HG02870 (cell line): Measurements from ENCODE around the gene MACROD2.

Source experiments
- ATAC-seq: cut with Tn5 transposase; IDR thresholded peaks from one replicate; pipeline ENCODE4 v1.9.1; 2021; ENCODE audit warnings: mild to moderate bottlenecking, moderate library complexity; ENCODE audit not compliant: unreplicated experiment

MACROD2 gene

DNA sequence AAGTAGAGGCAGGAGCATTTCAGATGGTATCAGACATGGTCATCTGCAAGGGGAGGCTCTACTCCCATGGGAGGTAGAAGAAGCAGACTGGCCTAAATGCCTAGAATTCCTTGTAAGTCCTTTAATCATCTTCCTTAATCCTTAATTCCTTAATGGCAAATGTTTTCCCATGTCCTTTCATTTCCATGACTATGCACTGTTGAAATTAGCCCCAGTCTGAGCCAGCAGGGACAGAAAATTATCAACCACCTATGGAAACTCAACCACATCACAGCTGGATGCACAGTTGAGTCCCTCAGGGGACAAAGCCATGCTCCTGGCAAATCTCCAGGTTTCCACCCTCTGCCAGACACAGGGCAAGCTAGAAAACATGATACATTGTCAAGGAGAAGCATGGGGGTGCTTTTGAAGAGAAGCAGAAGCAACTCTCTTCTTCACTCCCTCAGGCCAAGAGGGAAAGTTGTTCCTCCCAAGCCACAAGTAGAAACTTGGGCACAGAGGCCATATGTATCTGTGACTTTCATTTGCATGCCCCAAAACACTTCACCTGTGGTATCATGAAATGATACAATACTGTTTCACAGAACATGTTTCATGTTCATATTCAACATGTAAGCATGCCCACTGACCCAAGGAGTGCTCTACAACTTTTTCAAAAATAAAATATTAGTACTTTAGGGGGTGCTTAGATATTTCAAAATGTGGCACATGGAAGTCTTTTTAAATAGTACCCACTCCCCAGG, 1894.4 kb downstream of the MACROD2 start:
- ATAC-seq = no peak

DNA sequence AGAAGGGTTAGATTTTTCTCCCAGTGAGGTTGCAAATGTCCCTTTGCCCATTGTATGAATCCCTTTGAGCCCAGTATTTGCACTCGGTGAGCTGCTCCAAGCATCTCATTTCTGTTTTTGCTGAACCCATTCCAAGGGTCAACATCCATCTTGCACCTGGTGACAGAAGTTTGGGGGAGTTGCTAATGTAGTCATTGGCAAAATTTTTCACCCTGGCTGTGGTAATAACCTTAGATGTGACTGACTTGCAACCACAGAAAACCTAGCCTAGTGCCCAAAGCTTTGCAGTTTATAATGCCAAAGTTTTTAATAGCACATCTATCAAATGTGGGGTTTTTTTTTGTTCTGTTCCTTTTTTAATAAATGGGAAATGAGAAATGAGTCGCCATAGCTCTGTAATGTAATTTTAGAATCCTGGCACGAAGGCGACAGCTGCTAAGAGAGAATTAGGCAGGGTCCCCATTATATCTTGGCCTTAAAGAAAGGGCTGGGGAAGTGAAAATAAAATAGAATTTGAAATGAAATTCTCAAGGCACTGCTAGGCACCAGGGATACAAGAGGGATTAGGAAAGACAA, 1895.2 kb downstream of the MACROD2 start:
- ATAC-seq = no peak

DNA sequence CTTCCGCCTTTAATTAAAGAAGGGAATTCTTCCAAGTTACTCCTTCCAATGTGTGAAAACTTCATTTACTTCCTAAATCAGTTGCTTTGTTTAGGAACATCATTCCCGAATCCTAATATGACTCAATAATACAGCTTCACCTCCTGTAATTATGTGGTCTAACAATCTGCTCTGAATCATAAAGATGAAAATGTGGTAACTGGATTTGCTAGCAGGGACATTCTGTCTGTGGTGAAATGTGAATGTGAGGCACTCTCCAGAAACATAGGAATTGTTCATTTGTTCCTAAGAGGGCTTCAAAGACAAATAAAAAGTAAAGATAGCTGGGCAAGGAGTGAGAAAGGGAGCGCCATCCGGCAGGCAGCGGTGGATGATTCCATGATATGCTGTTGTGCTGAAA, 1899.8 kb downstream of the MACROD2 start:
- ATAC-seq = peak; percentile 11

DNA sequence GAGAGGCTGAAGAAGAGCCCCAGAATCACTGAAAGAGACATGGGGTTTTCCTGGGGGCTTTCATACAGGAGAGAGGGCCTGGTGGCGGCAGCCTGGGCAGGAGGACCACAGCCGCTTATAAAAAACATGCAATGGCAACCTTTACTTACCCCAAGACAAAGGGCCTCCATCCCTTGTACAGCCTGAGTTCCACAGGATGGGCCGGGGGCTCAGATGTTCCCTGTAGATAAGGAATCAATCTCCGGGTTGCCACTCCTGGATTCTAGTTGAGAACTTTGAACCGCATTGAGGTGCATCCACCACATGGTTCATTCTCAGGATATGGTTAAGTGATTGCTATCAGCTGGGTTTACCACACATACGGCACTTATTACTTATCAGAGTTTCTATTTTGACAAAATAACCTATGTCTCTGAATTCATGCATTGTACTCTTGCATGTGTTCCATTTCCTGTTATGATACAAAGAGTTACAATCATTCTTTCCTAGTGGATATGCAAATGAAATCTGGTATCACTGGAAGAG, 1900.3 kb downstream of the MACROD2 start:
- ATAC-seq = peak; percentile 95

DNA sequence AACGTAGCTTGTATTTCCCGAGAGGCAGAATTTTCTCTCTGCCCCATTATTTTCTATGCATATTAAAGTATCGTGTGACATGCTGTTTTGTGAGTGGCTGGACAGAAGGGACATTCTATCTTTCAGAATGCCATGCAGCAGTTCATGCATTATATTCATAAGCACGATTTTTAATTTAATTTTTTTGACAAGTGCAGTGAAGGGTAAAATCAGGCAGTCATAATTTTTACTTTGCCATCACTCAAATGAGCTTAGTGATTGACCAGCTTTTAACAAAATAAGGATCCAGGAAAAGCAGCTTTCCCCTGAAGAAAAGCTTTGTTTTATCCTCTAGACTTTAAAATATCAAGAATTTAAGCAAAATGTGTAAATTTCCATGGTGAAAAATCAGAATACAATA, 1904.7 kb downstream of the MACROD2 start:
- no peak for ATAC-seq

DNA sequence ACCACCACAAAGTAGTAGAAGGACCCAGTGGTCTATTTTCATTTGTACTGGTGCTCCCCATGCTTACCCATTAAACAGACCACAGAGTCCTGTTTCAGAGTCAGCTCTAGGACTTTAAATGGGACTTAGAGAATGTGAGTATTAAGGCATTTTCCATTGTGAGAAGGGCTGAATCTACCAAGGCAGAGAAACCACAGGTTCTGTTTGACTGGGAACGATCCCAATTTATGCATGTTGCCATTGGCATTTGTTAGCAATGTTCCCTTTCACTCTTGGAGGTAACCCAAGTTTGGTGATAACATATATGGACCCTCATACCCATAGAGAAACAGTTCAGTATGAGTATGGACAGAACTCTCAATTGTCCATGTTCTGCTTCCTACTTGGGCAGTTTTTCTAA, 1905.1 kb downstream of the MACROD2 start:
- no peak for ATAC-seq

DNA sequence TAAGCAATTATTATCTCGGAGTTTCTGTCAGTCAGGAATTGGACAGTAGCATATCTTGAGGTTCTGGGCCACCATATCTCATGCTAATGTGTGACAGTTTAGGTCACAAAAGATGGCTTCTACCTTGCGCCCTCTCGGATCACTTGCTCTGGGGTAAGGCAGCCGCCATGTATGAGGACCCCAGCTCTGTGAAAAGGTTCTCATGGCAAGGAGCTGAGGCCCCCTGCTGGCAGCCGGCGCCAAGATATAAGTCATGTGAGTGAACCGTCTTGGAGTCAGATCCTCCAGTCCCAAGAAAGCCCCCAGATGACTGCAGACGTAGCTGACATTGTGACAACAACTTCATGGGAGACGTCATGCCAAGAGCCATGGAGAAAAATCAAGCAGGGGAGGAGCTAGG, 1907.2 kb downstream of the MACROD2 start:
- no peak for ATAC-seq

DNA sequence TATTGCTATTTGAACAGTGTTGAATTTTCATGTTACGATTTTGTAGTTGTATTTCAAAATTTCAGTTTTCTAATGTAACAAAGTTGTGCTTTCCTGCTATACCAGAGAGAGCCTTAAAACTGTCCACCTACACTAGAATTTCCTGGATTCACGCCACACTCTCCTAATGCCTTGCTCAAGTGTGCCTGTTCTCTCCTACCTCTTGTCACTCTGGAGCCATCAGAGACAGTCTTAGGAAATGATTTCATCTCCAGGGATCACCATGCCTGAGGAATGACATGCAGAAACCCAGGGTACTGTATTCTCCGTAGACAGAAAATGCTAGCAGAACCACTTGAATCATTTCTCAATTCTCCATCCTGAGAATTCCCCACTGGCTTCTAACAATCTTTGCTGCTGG, 1910.3 kb downstream of the MACROD2 start:
- ATAC-seq = no peak

DNA sequence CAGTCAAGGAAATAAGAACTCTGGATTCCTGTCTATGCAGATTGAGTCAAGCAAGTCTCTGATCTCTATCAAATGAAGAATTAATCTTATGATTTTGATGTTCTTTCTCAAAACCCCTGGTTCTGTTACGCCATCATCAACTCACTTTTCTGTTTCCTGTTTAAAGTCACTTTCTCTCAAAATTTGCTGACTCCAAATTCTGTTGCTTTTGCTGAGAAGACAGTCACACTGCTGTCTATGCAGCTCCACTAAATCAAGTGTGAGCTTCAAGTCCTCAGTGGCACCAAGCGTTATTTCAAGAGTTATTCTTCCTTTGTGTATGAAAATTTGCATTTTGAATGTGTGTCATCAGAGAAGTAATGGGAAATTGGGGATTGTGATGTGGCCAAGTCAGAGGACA, 1914.7 kb downstream of the MACROD2 start:
- ATAC-seq = no peak

DNA sequence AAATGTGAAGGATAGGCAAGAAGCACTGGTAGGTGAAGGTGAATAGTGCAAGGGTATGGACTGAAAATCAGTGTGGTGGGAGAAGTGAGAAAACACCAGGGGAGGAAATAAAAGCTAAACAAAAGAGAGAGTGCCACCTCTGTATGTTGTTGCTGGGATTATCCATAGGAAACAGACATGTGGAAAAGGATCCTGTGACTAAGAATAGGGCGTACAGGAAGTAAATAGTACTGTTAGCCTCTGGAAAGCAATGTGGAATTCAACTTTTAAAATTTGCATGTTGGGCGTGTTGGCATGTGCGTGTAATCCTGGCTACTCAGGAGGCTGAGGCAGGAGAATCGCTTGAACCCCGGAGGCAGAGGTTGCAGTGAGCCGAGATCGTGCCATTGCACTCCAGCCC, 1916.3 kb downstream of the MACROD2 start:
- no peak for ATAC-seq

DNA sequence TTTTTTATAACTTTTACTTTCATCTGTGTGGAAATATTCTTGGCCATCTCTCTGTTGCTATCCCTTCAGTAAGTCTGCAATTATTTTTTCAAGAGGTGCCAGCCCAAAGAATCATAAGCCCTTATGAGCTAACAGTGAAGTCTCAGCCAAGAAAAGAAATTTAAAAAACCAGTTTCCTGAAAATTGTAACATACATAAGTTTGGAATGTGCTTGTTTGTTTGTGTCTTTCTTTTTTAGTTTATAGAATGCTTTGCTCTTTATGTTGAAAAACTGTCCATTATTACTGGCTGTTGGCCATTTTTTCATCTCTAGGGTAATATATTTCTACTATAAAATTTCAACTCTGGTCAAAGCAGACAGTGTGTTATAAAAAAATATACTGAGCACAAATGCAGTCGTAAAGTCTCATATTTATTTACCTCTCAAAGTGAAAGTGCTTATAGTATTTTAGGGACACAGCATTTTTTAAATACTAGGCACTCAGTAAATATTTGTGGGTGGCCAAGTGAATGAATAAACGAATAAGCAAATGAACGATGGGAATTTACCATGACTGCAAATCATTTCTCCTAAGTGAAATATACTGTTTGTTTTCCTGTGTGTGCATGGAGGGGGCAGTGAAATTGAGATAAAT, 1918.2 kb downstream of the MACROD2 start:
- ATAC-seq = no peak

DNA sequence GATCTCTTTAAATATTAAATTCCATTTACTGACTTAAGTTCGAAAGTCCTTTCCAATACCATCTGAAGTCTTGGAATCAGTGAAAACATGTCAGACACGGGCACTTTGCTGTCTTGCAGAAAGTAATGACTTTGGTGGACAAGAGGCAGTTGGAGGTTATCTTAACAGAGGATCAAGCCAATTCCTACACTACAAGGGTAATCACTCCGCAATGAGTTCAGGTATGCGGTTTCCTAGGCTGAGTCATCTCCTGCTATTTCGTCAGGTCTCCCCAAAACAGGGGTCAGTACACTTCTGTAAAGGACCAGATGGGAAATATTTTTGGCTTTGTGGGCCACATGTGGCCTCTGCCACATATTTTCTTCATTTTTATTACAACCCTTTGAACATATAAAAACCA, 1921.3 kb downstream of the MACROD2 start:
- no peak for ATAC-seq

DNA sequence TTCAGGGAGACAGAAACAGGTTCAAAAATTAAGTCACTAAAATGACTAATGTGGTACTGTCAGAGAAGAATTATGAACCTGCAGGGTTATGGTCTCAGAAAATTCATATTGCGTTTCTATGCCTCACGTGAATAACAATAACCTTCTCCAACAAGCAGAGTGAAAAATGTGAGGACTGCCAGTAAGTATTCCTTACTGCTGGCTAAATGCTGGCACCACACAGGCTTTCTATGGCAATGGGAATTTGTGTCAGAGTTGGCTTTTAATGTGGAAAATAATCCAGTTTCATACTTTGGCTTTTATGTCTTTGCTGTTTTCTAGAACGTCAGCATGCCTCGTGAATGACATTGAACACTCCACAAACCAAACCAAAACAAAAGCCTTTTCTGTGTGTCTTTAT, 1922.0 kb downstream of the MACROD2 start:
- ATAC-seq = no peak

DNA sequence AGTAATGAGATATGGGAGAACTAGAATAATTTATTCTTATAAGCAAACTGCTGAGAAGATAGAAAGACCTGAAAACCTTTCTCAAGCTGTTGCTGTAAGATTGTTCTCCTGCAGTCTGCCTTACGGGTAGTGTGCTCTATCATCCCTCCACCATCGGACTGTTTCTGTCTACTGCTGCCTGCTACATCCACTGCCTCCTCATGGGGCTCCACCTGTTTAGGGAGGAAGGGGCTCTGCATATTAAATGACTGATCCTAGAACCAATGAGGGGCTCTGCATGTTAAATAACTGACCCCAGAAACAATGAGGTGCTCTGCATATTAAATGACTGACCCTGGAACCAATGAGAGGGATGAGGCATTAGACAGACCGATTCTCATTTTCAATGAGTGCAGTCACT, 1923.3 kb downstream of the MACROD2 start:
- ATAC-seq = no peak

DNA sequence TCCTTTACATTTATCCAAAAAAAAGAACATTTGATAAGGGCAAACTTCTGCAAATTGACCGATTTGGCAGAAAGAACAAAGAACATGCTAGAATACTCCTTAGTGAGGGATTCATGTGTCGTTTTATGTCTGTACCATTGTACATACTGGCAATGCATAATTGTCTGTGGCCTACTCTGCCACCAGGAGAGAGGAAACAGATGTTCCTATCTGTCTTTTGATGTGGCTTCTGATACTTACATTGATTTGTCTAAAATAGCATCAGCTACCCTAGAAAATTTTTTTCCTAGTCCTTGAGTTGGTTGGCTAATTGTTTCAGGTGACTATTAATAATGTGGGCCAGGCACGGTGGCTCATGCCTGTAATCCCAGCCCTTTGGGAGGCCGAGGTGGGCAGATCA, 1923.8 kb downstream of the MACROD2 start:
- no peak for ATAC-seq

DNA sequence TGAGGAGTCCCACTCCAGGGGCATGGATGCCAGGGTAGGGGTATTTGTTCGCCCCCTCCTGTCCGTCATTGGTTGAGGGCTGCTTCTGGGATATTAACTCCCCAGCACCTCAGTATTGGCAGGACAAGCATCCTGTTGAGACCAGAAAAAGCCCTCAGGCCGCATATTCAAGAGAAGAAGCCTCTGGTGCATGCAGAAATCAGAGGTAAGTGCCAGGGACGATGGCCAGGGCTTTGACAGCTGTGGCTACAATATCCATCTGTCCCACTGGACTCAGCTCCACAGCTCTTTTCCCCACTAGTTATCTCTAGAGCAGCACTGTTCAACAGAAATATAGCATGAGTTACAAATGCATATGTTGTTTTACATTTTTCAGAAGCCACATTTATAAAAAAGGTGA, 1926.6 kb downstream of the MACROD2 start:
- ATAC-seq = no peak

DNA sequence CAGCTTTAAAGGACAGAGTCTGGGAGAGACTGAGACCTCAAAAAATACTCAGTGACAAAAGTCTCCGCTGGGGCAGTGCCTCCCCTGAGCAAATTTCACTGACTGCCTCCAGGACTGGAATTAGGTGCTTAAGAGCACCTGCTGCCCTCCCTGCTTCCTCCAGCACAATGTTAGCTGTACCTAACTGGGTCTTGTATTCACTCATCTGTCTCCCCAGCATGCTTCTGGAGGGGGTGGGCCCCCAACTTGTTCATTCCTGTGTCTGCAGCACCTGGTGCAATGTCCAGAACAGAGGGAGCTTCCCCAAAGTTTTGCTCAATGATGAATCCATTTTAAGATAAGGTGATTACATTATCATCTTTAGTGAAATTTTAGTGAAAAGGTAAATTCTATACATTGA, 1927.2 kb downstream of the MACROD2 start:
- peak; percentile 49 for ATAC-seq

DNA sequence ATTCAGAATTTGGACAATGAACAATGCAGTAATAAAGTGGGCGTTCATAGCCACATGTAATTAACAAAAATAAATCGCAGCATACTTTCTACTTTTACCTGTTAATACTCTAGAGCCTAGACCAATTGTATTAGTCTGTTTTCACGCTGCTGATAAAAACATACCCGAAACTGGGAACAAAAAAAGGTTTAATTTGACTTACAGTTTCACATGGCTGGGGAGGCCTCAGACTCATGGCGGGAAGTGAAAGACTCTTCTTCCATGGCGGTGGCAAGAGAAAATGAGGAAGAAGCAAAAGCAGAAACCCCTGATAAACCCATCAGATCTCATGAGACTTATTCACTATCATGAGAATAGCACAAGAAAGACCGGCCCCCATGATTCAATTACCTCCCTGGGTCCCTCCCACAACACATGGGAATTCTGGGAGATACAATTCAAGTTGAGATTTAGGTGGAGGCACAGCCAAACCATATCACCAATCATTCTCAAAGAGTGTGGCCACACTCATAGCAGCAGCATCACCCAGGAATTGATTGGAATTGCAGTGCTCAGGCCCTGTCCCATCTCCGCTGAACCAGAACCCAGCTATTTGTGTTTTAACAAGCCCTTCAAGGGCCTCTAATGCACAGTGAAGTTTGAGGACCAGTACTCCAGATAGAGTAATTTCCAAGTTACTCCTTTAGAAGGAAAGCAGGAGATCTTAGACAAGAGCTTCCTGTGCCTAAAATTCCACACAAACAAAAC, 1927.9 kb downstream of the MACROD2 start:
- peak; percentile 74 for ATAC-seq

DNA sequence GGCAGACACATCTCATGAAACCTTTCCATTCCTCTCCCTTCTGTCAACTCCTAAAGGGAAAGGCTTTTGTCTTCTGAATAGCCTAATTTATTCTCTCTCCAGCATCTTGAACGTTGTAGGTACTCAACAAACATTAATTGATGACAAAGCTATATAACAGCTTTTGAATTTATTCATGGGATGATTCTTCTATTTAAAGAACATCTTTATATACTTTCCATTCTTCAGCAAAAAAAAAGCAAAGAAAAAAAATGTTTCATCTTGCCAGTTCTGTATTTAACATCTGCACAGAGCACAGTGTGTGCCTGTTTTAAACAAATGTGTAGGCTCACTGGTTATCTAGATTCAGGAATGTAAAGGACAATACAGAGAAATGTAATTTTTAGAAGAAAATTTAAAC, 1929.2 kb downstream of the MACROD2 start:
- ATAC-seq = no peak

DNA sequence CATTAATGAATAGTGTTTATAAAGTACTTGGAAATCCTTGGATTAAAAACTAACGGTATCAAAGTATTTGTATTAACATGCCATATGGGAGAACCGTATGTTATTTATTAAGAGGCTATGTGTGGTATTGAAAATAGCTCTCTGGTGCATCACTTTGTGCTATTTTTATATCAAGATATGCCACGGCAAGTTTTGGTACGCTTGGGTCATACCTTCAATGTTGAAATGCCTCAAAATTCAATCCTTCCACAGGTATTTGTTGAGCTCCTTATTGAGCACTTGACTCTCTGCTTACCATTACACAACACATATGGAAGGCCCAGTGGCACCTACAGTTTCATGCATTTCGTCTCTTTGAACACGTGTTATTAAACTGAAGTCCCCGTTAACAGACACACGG, 1930.1 kb downstream of the MACROD2 start:
- no peak for ATAC-seq

DNA sequence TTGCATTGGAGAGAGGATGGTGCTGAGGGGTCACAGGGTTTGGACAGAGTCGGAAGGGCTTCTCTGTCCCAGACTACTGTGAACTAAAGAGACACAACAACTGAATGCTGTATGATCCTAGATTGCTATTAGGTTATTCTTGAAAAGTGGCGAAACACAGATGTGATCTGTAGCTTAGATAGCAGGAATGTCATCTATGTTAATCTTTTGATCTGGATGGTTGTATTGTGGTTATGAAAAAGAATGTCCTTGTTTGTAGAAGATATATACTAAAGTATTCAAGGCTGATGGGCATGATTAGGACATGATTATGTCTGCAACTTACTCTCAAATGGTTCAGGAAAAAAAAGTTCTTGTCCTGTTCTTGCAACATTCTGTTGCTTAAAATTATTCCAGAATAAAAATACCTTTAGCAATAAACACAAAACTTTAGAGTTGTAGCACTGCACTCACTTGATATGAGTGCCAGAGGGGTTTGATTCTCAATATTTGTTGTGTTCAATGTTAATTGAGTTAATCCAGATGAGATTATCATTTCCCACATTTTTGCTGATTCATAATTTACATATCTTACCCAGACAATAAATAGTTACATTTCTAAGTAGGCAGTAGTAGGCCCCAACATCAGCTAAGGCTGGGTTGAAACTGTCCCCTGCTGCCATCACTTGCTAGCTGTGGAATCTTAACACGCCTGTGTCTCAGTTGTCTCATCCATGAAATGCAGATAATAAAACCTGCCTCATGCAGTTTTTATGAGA, 1932.8 kb downstream of the MACROD2 start:
- no peak for ATAC-seq
